ENCODE data around the gene C19orf67. TPM values are rescaled to one million over a fixed set of nuclear protein-coding genes. Genes with fewer than 3 reads are reported as not detected.

Gene C19orf67
- total and polyA plus RNA-seq, 2 of the 13 experiments (the other 11 are each of a cell fraction or from before 2014, with no cell fraction given) = 0.11 to 0.32 TPM

DNA sequence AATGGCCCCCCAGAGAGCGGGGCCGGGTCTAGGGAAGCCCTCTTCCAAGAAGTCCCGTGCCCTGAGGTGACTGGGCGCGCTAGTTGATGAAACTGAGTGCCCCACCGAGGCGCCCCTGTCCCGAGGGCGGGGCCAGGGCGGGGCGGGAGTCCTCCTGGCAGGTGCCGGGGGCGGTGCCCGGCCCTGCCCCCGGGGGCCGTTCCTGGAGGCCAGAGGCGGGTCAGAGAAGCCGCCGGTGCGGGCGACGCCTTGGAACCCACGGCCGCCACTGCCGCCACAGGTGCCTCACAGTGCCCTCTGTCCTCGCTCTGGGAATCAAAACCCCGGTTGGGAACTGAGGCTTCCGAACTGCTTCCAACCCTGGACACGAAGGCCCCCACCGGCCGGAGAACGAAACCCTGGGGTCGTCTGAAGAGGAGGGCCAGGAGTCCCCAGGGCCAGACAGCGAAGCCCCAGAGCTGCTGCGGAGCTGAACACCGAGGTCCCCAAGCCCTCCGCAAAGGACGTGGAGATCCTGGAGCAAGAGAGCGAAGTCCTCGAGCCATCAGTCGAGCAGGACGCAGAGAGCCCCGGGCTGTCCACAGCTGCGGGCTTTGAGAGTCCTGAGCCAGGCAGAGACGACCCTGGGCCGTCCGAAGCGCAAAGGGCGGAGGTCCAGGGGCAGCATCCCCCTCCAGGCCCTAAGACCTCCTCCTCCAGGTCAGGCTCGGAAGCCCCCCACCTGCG, 12.9 kb downstream of the C19orf67 start, which contains the start of gene MISP3 (continued):
- TF ChIP-seq POLR2AphosphoS5 (IDR thresholded peaks at IDR 0.05; ENCODE audit: low read depth, low read length) (0 out of 2 replicates have a peak, but pooled peaks have one; percentile 32), CHD2 (IDR thresholded peaks at IDR 0.05; ENCODE audit: low read depth, low read length) (no peak), ZBTB8A (CRISPR knock-in tag; IDR thresholded peaks at IDR 0.05; ENCODE audit: borderline replicate concordance, low read depth) (no peak), ZC3H4 (CRISPR knock-in tag; IDR thresholded peaks at IDR 0.05; ENCODE audit: borderline replicate concordance) (no peak), CBFB (CRISPR knock-in tag; IDR thresholded peaks at IDR 0.05) (0 out of 2 replicates have a peak, but pooled peaks have one; percentile 20), FOXA3 (CRISPR knock-in tag; IDR thresholded peaks at IDR 0.05) (no peak), ZNF446 (CRISPR knock-in tag; IDR thresholded peaks at IDR 0.05) (peak; percentile 82), ZNF230 (CRISPR knock-in tag; IDR thresholded peaks at IDR 0.05) (0 out of 2 replicates have a peak, but pooled peaks have one; percentile 6), ZNF607 (CRISPR knock-in tag; IDR thresholded peaks at IDR 0.05; ENCODE audit: borderline replicate concordance) (no peak), DNMT3B (CRISPR knock-in tag; conservative IDR thresholded peaks at IDR 0.05) (no peak), KLF9 (CRISPR knock-in tag; IDR thresholded peaks at IDR 0.05; ENCODE audit: low read depth) (no peak), FOXO1 (CRISPR knock-in tag; IDR thresholded peaks at IDR 0.05) (peak; percentile 14; the same call in 1 of the 2 replicates), FOXK2 (IDR thresholded peaks at IDR 0.05) (no peak), MEF2D (CRISPR knock-in tag; IDR thresholded peaks at IDR 0.05) (no peak), KAT2B (IDR thresholded peaks at IDR 0.05; ENCODE audit: borderline replicate concordance, low read depth, low read length) (no peak), ZNF780A (CRISPR knock-in tag; IDR thresholded peaks at IDR 0.05) (peak; percentile 48; the same call in 1 of the 2 replicates), ZNF10 (CRISPR knock-in tag; IDR thresholded peaks at IDR 0.05; ENCODE audit: borderline replicate concordance, low read depth) (no peak), RELA (CRISPR knock-in tag; IDR thresholded peaks at IDR 0.05) (no peak), ZNF790 (CRISPR knock-in tag; IDR thresholded peaks at IDR 0.05; ENCODE audit: borderline replicate concordance) (0 out of 2 replicates have a peak, but pooled peaks have one; percentile 59), FOXJ3 (CRISPR knock-in tag; IDR thresholded peaks at IDR 0.05; ENCODE audit: borderline replicate concordance) (no peak), ZNF274 (CRISPR knock-in tag; IDR thresholded peaks at IDR 0.05) (0 out of 2 replicates have a peak, but pooled peaks have one; percentile 42), MYNN (CRISPR knock-in tag; IDR thresholded peaks at IDR 0.05; ENCODE audit: low read depth) (no peak), SOX6 (IDR thresholded peaks at IDR 0.05) (no peak), SOX6 (CRISPR knock-in tag; IDR thresholded peaks at IDR 0.05) (no peak), CHD4 (IDR thresholded peaks at IDR 0.05; ENCODE audit: borderline replicate concordance, low read length) (no peak), ZNF441 (CRISPR knock-in tag; IDR thresholded peaks at IDR 0.05; ENCODE audit: borderline replicate concordance) (0 out of 2 replicates have a peak, but pooled peaks have one; percentile 19), KLF6 (CRISPR knock-in tag; IDR thresholded peaks at IDR 0.05) (no peak), ZSCAN25 (CRISPR knock-in tag; IDR thresholded peaks at IDR 0.05) (no peak), BRCA1 (CRISPR knock-in tag; IDR thresholded peaks at IDR 0.05) (0 out of 2 replicates have a peak, but pooled peaks have one; percentile 4), SNAPC2 (CRISPR knock-in tag; IDR thresholded peaks at IDR 0.05) (no peak), MAF1 (CRISPR knock-in tag; IDR thresholded peaks at IDR 0.05; ENCODE audit: borderline replicate concordance) (no peak)
- TF ChIP-seq, protein P1, sequence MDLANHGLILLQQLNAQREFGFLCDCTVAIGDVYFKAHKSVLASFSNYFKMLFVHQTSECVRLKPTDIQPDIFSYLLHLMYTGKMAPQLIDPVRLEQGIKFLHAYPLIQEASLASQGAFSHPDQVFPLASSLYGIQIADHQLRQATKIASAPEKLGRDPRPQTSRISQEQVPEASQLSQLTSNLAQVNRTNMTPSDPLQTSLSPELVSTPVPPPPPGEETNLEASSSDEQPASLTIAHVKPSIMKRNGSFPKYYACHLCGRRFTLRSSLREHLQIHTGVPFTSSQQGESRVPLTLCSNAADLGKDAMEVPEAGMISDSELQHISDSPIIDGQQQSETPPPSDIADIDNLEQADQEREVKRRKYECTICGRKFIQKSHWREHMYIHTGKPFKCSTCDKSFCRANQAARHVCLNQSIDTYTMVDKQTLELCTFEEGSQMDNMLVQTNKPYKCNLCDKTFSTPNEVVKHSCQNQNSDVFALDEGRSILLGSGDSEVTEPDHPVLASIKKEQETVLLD (CRISPR knock-in tag; IDR thresholded peaks at IDR 0.05; ENCODE audit: low read depth) = no peak; the same call in 1 of the 2 replicates
- TF ChIP-seq, protein P2, sequence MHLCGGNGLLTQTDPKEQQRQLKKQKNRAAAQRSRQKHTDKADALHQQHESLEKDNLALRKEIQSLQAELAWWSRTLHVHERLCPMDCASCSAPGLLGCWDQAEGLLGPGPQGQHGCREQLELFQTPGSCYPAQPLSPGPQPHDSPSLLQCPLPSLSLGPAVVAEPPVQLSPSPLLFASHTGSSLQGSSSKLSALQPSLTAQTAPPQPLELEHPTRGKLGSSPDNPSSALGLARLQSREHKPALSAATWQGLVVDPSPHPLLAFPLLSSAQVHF (CRISPR knock-in tag; IDR thresholded peaks at IDR 0.05) = 0 out of 2 replicates have a peak, but pooled peaks have one; percentile 2
